Ishikawa (cell line): ENCODE measurements around the gene TMEM214.

Experiments used
- CEBPB ChIP-seq: IDR thresholded peaks from 2 replicates; pipeline ENCODE4 v1.6.1; 2012
- EP300 ChIP-seq: IDR thresholded peaks from 2 replicates; pipeline ENCODE4 v1.6.1; 2012; ENCODE audit warnings: borderline replicate concordance
- MAX ChIP-seq: IDR thresholded peaks from 2 replicates; pipeline ENCODE4 v1.6.1; 2012

DNA sequence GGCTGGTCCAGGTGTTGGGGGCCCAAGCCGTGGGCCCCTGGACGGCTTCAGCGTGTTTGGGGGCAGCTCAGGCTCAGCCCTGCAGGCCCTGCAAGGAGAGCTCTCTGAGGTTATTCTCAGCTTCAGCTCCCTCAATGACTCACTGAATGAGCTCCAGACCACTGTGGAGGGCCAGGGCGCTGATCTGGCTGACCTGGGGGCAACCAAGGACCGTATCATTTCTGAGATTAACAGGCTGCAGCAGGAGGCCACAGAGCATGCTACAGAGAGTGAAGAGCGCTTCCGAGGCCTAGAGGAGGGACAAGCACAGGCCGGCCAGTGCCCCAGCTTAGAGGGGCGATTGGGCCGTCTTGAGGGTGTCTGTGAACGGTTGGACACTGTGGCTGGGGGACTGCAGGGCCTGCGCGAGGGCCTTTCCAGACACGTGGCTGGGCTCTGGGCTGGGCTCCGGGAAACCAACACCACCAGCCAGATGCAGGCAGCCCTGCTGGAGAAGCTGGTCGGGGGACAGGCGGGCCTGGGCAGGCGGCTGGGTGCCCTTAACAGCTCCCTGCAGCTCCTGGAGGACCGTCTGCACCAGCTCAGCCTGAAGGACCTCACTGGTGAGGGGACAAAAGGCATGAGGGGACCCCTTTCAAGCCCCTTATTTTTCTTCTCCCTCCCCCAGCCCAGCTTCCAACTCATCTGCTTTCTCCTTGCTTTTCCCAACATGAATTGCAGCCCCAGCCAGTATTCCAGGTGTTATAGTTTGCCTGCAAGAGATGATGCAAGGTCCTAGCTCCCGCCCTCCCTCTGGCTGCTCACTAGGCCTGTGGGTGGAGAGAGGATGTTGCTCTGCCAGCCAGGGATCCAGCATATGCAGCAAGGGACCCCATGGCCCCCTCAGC lies 50.9 kb downstream of the TMEM214 start:
- no peak for TF ChIP-seq CEBPB
- TF ChIP-seq EP300, result no peak
- no peak for TF ChIP-seq MAX
